HCT116 (cell line): ENCODE data around the gene LRRC4. TPM values are rescaled to one million over a fixed set of nuclear protein-coding genes. Genes with fewer than 3 reads are reported as not detected.

Experiments
- ATAC-seq: fragments of 200-7000 bp; cut with Tn5 transposase; 2 replicates; pipeline ENCODE4 v1.9.1; 2020; ENCODE audit warnings: mild to moderate bottlenecking, moderate library complexity
- BruUV-seq: library from RNA; stranded (reverse); fragments of 400-500 nt; replicated peaks from 2 replicates; lab custom pipeline; 2021; lab: Mats Ljungman, UMichigan
- CTCF ChIA-PET: fragments of 300-600 bp; sonication (Branson Sonifier 250); formaldehyde crosslinking; loops from one replicate; lab custom pipeline; 2021; ENCODE audit warnings: antibody characterized with exemption; lab: Charles Lee
- POLR2A ChIA-PET: fragments of 300-600, 350-600 bp; sonication (Branson Sonifier 250); formaldehyde crosslinking; loops from one replicate; lab custom pipeline; 2021; ENCODE audit warnings: antibody characterized with exemption; lab: Charles Lee
- RAD21 ChIA-PET, 2 experiments: fragments of 300-600 bp; sonication (Branson Sonifier 250); formaldehyde crosslinking; loops; one replicate each; lab custom pipeline; 2023; ENCODE audit warnings: low total read pairs in 2 of 2; ENCODE audit not compliant: uncharacterized antibody in 2 of 2, unreplicated experiment in 2 of 2, low non-redundant PET in 1 of 2; lab: Charles Lee
- DNase-seq: peaks from one replicate; pipeline ENCODE4 v3.0.0-alpha.2; 2010; ENCODE audit warnings: low read depth, low spot score
- H2AFZ ChIP-seq: fragments of 200-600 bp; shearing (Covaris generic), sonication (generic); 2 replicates; pipeline ENCODE4 v1.6.1; 2017; ENCODE audit warnings: low read depth, mixed run types, mixed read lengths, antibody characterized with exemption, low read length; ENCODE audit not compliant: poor library complexity, severe bottlenecking
- H3K27ac ChIP-seq: 2 replicates; pipeline ENCODE4 v1.5.1; 2012; ENCODE audit warnings: low read depth, low read length
- H3K27me3 ChIP-seq: fragments of 200-600 bp; sonication (generic); 2 replicates; pipeline ENCODE4 v1.6.1; 2016; ENCODE audit warnings: mixed run types, low read length, mixed read lengths; ENCODE audit not compliant: insufficient read depth
- H3K36me3 ChIP-seq, 2 experiments: fragments of 200-500 bp in 1 of 2; fragments of 200-600 bp in 1 of 2; sonication (Bioruptor generic) in 1 of 2; sonication (generic) in 1 of 2; 2 replicates each; pipeline versions ENCODE4 v1.5.1 to v1.6.1; 2014 to 2016; ENCODE audit warnings: low read length in 2 of 2, inconsistent platforms in 1 of 2, mixed read lengths in 1 of 2, mixed run types in 1 of 2; ENCODE audit not compliant: insufficient read depth in 2 of 2, control insufficient read depth in 1 of 2
- H3K4me1 ChIP-seq, 2 experiments: fragments of 200-600 bp in 1 of 2; sonication (generic) in 1 of 2; 2 replicates each; pipeline versions ENCODE4 v1.5.1 to v1.6.1; 2012 to 2017; ENCODE audit warnings: low read length in 2 of 2, inconsistent platforms in 1 of 2, mild to moderate bottlenecking in 1 of 2, mixed read lengths in 1 of 2, mixed run types in 1 of 2, moderate library complexity in 1 of 2; ENCODE audit not compliant: insufficient read depth in 2 of 2, control insufficient read depth in 1 of 2
- H3K4me2 ChIP-seq: fragments of 200-600 bp; sonication (generic); 2 replicates; pipeline ENCODE4 v1.6.1; 2017; ENCODE audit warnings: mixed run types, low read length, mixed read lengths
- H3K4me3 ChIP-seq, 2 experiments: fragments of 200-600 bp in 1 of 2; sonication (generic) in 1 of 2; replicated peaks in 1 of 2; 2 replicates each; pipeline ENCODE4 v1.5.1; 2011 to 2016; ENCODE audit warnings: low read length in 2 of 2, control low read depth in 1 of 2, low read depth in 1 of 2, mild to moderate bottlenecking in 1 of 2, mixed read lengths in 1 of 2, mixed run types in 1 of 2
- H3K79me2 ChIP-seq: fragments of 200-600 bp; sonication (generic); 2 replicates; pipeline ENCODE4 v1.6.1; 2017; ENCODE audit warnings: mild to moderate bottlenecking, mixed run types, low read length, moderate library complexity, mixed read lengths; ENCODE audit not compliant: insufficient read depth
- H3K9ac ChIP-seq: fragments of 200-600 bp; sonication (generic); 2 replicates; pipeline ENCODE4 v1.6.1; 2016; ENCODE audit warnings: low read length, mixed read lengths
- H3K9me2 ChIP-seq: fragments of 200-600 bp; sonication (generic), shearing (Covaris generic); 2 replicates; pipeline ENCODE4 v1.6.1; 2017; ENCODE audit warnings: mixed run types, mild to moderate bottlenecking, moderate library complexity; ENCODE audit not compliant: insufficient read depth
- H3K9me3 ChIP-seq, 2 experiments: fragments of 200-500 bp in 1 of 2; fragments of 200-600 bp in 1 of 2; sonication (Bioruptor generic) in 1 of 2; sonication (generic) in 1 of 2; 2 replicates each; pipeline ENCODE4 v1.6.1; 2014 to 2017; ENCODE audit warnings: low read length in 2 of 2, mixed read lengths in 2 of 2, inconsistent platforms in 1 of 2, low read depth in 1 of 2, mild to moderate bottlenecking in 1 of 2, mixed run types in 1 of 2, moderate library complexity in 1 of 2; ENCODE audit not compliant: control insufficient read depth in 1 of 2, insufficient read depth in 1 of 2
- H4K20me1 ChIP-seq: fragments of 200-600 bp; sonication (generic), shearing (Covaris generic); 2 replicates; pipeline ENCODE4 v1.6.1; 2017; ENCODE audit warnings: mixed run types, mild to moderate bottlenecking, moderate library complexity; ENCODE audit not compliant: insufficient read depth
- CEBPB ChIP-seq: IDR thresholded peaks from 2 replicates; pipeline ENCODE4 v1.6.1; 2012; ENCODE audit warnings: low read depth
- EZH2phosphoT487 ChIP-seq: fragments of 200-600 bp; IDR thresholded peaks from 2 replicates; pipeline ENCODE4 v1.6.1; 2018; ENCODE audit warnings: antibody characterized with exemption, borderline replicate concordance
- POLR2A ChIP-seq: IDR thresholded peaks from 2 replicates; pipeline ENCODE4 v1.7.0; 2011; ENCODE audit warnings: borderline replicate concordance; ENCODE audit not compliant: insufficient read depth, insufficient read length; ENCODE audit errors: extremely low read depth
- SP1 ChIP-seq: IDR thresholded peaks from 2 replicates; pipeline ENCODE4 v1.6.1; 2012; ENCODE audit warnings: low read depth
- SRF ChIP-seq: IDR thresholded peaks from 2 replicates; pipeline ENCODE4 v1.6.1; 2012; ENCODE audit warnings: low read depth
- TCF7L2 ChIP-seq: IDR thresholded peaks from 2 replicates; pipeline ENCODE4 v1.7.0; 2011; ENCODE audit warnings: borderline replicate concordance, inconsistent platforms; ENCODE audit not compliant: insufficient read depth, insufficient read length; ENCODE audit errors: extremely low read depth
- ZFX ChIP-seq: fragments of 450-650 bp; IDR thresholded peaks from 2 replicates; pipeline ENCODE4 v1.6.1; 2017
- ZNF274 ChIP-seq: fragments of 200-500 bp; sonication (Bioruptor generic); IDR thresholded peaks from 2 replicates; pipeline ENCODE4 v1.6.1; 2014; ENCODE audit warnings: mild to moderate bottlenecking, low read depth, low read length, inconsistent platforms
- intact Hi-C: fragments of 100-400 bp; cut with micrococcal nuclease; formaldehyde crosslinking; loops from 2 replicates; pipeline ENCODE4 v1.10.0; 2022
- total RNA-seq: library from RNA; stranded (reverse); gene quantifications from one replicate; pipeline ENCODE4 v1.2.1, GENCODE V29; 2021; ENCODE audit not compliant: unreplicated experiment
- TF ChIP-seq, protein P1 (sequence below), 3 experiments: fragments of 200-600 bp in 1 of 3; sonication (generic) in 1 of 3; IDR thresholded peaks in 2 of 3; conservative IDR thresholded peaks in 1 of 3; 2 replicates each; pipeline ENCODE4 v1.5.1; 2012 to 2017; ENCODE audit warnings: low read depth in 2 of 3, low read length in 2 of 3, antibody characterized with exemption in 1 of 3, borderline replicate concordance in 1 of 3, control low read depth in 1 of 3, mild to moderate bottlenecking in 1 of 3, mixed read lengths in 1 of 3, mixed run types in 1 of 3, moderate library complexity in 1 of 3; ENCODE audit not compliant: insufficient read depth in 1 of 3

The LRRC4 gene
- total RNA-seq, 1 experiment from 2014 or later, result not detected

DNA sequence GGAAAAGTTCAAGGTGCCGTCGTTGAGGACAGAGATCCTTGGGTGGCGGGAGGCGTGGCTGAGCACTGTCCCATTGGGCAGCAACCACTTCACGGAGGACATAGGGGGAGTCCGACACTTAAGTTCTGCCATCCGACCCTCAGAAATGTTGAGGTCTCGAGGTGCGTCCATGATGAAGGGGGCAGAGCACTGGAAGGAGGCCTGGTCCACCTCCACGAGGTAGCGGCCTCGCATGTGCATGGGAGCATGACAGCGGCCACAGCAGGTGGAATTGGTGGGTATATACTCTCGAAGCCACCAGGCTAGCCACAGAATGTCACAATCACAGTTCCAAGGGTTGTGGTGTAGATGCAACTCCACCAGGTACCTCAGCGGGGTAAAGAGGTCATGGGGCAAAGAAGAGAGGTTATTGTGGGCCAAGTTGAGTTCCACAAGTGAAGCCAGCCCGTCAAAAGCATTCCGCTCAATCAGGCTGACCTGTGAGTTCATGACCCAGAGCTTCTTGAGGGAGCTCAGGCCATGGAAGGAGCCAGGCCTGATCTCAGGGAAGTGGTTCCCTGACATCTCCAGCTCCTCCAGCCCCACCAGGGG is 1.7 kb downstream of the LRRC4 start (continued):
- no peak for TF ChIP-seq SP1
- TF ChIP-seq, all 23 proteins: peak for 0

DNA sequence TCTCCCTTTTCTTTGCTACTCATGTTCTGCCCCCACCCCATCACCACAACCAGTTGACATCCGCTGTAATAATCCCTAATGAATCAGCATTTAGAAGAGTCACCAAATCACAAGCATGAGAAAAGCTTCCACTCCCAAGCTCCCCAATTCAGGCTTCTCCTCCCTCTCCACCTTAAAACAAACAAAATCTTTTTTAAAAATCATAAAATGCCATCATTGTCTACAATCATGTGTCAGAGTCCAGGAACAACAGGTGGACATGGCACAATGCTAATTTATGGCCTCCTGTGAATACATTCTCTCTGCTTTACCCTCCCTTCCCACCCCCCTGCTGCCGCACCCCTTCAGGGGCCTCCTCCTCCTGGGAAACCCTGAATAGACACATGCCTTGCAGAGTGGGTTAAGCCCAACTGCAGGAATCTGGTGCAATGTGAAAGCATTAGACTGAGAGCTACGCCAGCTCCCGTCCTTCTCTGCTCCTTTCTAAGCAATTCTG is 3.7 kb downstream of the LRRC4 start:
- ChIA-PET CTCF (no interaction called here), RAD21 (no interaction called here), POLR2A (no interaction called here)
- no peak for DNase-seq
- TF ChIP-seq TCF7L2, result no peak
- no peak for TF ChIP-seq ZFX
- TF ChIP-seq SRF, result no peak
- no peak for TF ChIP-seq POLR2A
- TF ChIP-seq CEBPB, result no peak
- TF ChIP-seq, protein P1, sequence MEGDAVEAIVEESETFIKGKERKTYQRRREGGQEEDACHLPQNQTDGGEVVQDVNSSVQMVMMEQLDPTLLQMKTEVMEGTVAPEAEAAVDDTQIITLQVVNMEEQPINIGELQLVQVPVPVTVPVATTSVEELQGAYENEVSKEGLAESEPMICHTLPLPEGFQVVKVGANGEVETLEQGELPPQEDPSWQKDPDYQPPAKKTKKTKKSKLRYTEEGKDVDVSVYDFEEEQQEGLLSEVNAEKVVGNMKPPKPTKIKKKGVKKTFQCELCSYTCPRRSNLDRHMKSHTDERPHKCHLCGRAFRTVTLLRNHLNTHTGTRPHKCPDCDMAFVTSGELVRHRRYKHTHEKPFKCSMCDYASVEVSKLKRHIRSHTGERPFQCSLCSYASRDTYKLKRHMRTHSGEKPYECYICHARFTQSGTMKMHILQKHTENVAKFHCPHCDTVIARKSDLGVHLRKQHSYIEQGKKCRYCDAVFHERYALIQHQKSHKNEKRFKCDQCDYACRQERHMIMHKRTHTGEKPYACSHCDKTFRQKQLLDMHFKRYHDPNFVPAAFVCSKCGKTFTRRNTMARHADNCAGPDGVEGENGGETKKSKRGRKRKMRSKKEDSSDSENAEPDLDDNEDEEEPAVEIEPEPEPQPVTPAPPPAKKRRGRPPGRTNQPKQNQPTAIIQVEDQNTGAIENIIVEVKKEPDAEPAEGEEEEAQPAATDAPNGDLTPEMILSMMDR (IDR thresholded peaks at IDR 0.05 in 2 of 3, conservative IDR thresholded peaks at IDR 0.05 in 1 of 3; ENCODE audit: borderline replicate concordance in 1 of 3, insufficient read depth in 1 of 3, low read depth in 2 of 3, low read length in 2 of 3), result no peak
- no peak for TF ChIP-seq ZNF274
- TF ChIP-seq EZH2phosphoT487, result no peak
- no TSS peak for BruUV-seq
- Histone ChIP-seq H3K27me3 (no peaks in the 10 kb centered on the region), H4K20me1 (no peaks in the 10 kb centered on the region), H3K4me3 (no peak overlapping the region), H3K9ac (no peak overlapping the region), H3K27ac (no peak overlapping the region), H3K79me2 (0 out of 2 replicates have a peak, but pooled peaks cover 3% of the 10 kb centered on the region), H3K4me1 (peaks cover 0 to 21% of the 10 kb centered on the region in 2 experiments; a peak in 1 of 4 replicates), H3K4me2 (no peak overlapping the region), H3K9me3 (no peaks in the 10 kb centered on the region), H3K36me3 (no peaks in the 10 kb centered on the region), H2AFZ (no peak overlapping the region), H3K9me2 (no peaks in the 10 kb centered on the region)
- no peak for ATAC-seq
- intact Hi-C loops, result loop anchor here (10.0 kb wide), 1 partner anchor 323 kb away; no protein-coding TSS in a partner anchor
